Upper lobe of left lung (tissue), 6 donors: ENCODE measurements around the gene HSPG2. TPM values are rescaled to one million over a fixed set of nuclear protein-coding genes. Genes with fewer than 3 reads are reported as not detected.

Experiments
- ATAC-seq, 2 donors: fragments of 200-7000 bp; cut with Tn5 transposase; one replicate each; pipeline ENCODE4 v1.9.1; 2022; ENCODE audit warnings: mild to moderate bottlenecking in 2 of 2, moderate library complexity in 2 of 2; ENCODE audit not compliant: low FRiP score in 2 of 2
- DNase-seq, 2 donors: peaks; one replicate each; pipeline ENCODE4 v3.0.0-alpha.2; 2019 to 2020
- H3K27ac ChIP-seq, 4 donors: fragments of 200-600 bp; sonication (generic); one replicate each; pipeline ENCODE4 v1.5.1; 2016 to 2019
- H3K27me3 ChIP-seq, 4 donors: fragments of 200-600 bp; sonication (generic); one replicate each; pipeline ENCODE4 v1.5.1; 2017 to 2019
- H3K36me3 ChIP-seq, 4 donors: fragments of 200-600 bp; sonication (generic); one replicate each; pipeline ENCODE4 v1.5.1; 2016 to 2019
- H3K4me1 ChIP-seq, 4 donors: fragments of 200-600 bp; sonication (generic); one replicate each; pipeline ENCODE4 v1.5.1; 2018 to 2019
- H3K4me3 ChIP-seq, 4 donors: fragments of 200-600 bp; sonication (generic); one replicate each; pipeline ENCODE4 v1.5.1; 2017 to 2019; ENCODE audit warnings: mild to moderate bottlenecking in 2 of 4, moderate library complexity in 1 of 4
- H3K9me3 ChIP-seq, 4 donors: fragments of 200-600 bp; sonication (generic); one replicate each; pipeline ENCODE4 v1.5.1; 2018 to 2019
- CTCF ChIP-seq, 6 experiments: fragments of 450-650 bp in 4 of 6; fragments of 200-600 bp in 2 of 6; sonication (generic) in 2 of 6; IDR thresholded peaks; one replicate each; pipeline ENCODE4 v1.5.1; 2016 to 2019; ENCODE audit warnings: antibody characterized with exemption in 6 of 6
- EP300 ChIP-seq, 4 donors: sonication (generic); formaldehyde crosslinking; IDR thresholded peaks; one replicate each; pipeline ENCODE4 v1.5.1; 2017; ENCODE audit warnings: antibody characterized with exemption in 4 of 4, control low read depth in 2 of 4
- POLR2A ChIP-seq, 4 donors: fragments of 450-650 bp; IDR thresholded peaks; one replicate each; pipeline ENCODE4 v1.5.1; 2016 to 2017; ENCODE audit warnings: antibody characterized with exemption in 4 of 4, mild to moderate bottlenecking in 2 of 4
- POLR2AphosphoS5 ChIP-seq, 2 donors: sonication (generic); formaldehyde crosslinking; IDR thresholded peaks; one replicate each; pipeline ENCODE4 v1.5.1; 2017; ENCODE audit warnings: antibody characterized with exemption in 2 of 2
- WGBS, 2 donors: methylation state at CpG; one replicate each; pipeline ENCODE4 v1.1.5; 2017 to 2018; 5-methylcytosine and 5-hydroxymethylcytosine counted together
- total RNA-seq, 6 donors: library from RNA; depleted of rRNA in 4 of 6; stranded (reverse); fragments of >200 nt in 4 of 6; gene quantifications; one replicate each; pipeline versions ENCODE4 v1.1.0 to v1.2.1, GENCODE V29; 2016 to 2021
- donor health status: DM: no; HTN: no; CAD: no; lungs with moderate emphysema.
- donor health status: DM: no; HTN: yes; CAD: no; lungs with severe emphysema.

HSPG2 gene
- total RNA-seq, 6 donors from 2014 or later = 104 to 433 (median 227) TPM

DNA sequence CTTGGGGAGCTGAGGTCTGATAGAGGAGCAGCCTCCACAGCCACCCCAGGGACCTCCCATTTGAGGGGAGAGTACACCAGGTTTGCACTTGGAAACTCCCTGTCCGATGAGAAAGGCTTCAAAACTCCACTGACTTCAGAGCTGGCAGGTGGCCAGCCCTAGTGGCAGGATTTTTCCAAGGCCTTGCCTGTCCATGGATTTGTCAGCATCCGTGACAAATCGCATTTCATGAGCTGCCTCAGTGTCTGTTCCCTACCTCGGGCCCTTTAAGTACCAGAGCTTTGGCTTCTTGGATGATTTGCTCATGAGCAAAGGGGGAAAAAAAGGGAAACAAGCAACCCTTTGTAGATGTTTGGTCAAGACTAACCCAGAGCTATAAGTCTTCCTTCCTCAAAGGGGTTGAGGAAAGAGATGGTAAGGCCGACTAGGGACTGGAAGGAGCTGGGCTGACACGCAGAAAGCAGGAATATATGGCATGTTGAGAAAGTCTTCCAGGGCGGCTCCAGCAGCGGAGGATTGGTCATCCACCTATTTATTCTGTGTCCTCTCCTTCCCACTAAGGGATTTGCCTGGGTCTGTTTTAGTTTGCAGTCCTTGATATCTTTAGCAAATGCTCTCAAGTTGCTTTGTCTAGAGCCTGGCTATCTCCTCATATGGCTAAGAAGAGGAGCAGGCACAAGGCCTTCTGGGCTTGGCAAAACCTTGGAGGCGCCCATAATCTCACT is 2.7 kb upstream of the HSPG2 start:
- no peaks in the 10 kb centered on the region for H3K36me3 ChIP-seq
- H3K27me3 ChIP-seq = no peaks in the 10 kb centered on the region
- H3K9me3 ChIP-seq = no peaks in the 10 kb centered on the region
- TF ChIP-seq EP300 (IDR thresholded peaks at IDR 0.05) (no peak), POLR2AphosphoS5 (IDR thresholded peaks at IDR 0.05) (peak in 1 of 2 donors; percentile 60), CTCF (IDR thresholded peaks at IDR 0.05) (peak in 5 of 6 experiments; percentile 28 to 69 (median 40)), POLR2A (IDR thresholded peaks at IDR 0.05) (no peak)
- DNase-seq (peak in 1 of 2 donors; percentile 77), ATAC-seq (peak in 1 of 2 donors; percentile 55)
- H3K4me3 ChIP-seq = no peak overlapping the region
- H3K4me1 ChIP-seq = peaks cover 30 to 54% (median 38%) of the 10 kb centered on the region in 4 donors
- 50% methylated on average over 9 of the region's 9 CpGs for WGBS, 2 donors
- H3K27ac ChIP-seq = peak overlapping the region; percentile 0 to 82 (median 58)

GRCh38 chr1:21938732-21939538 is 1.8 kb upstream of the HSPG2 start:
- TF ChIP-seq CTCF (IDR thresholded peaks at IDR 0.05) (no peak), POLR2A (IDR thresholded peaks at IDR 0.05) (peak in 1 of 4 donors; percentile 10)
- DNase-seq (no peak), ATAC-seq (no peak)
- Histone ChIP-seq H3K4me1 (peaks cover 39 to 59% (median 46%) of the 10 kb centered on the region in 4 donors), H3K27me3 (no peaks in the 10 kb centered on the region), H3K9me3 (no peaks in the 10 kb centered on the region), H3K27ac (peak overlapping the region; percentile 16 to 82 (median 58)), H3K4me3 (no peak overlapping the region), H3K36me3 (no peaks in the 10 kb centered on the region)
- WGBS, 2 donors = 42 to 55% methylated on average over 7 to 11 of the region's 11 CpGs

DNA sequence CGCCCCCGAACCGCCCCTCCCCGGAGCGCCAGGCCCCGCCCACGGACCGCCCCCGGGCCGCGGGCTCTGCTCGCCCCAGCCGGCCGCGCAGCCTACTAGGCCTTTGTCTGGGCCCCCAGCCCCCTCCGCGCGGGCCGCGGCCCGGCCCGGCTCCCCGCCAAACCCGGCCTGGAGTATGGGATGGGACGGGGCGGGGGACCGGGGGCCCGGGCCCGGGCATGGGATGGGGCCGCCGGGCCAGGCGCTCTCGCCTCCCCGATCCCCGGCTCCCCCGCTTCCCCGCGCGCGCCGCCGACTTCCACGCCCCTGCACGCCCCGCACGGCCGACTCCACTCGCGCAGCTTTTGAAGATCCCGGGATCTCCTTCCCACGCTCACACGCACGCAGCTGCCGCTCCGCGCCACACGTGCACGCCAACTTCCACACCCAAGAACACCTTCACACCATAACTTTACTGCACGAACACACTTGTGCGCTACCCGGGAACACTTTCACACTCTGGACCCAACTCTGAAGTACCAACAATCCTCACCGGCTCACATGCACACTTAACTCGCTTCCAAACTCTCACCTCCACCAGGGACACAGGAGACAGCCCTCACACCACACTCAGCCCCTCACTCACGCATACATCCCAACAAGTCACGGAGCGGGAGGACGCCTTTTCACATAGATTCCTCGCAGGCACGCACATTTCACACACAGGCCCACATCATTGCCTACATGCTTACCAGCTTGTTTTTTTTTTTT is 437 bp upstream of the HSPG2 start:
- H3K4me3 ChIP-seq = peak overlapping the region in 3 of 4 donors; percentile 73 to 83 (median 78)
- TF ChIP-seq POLR2A (IDR thresholded peaks at IDR 0.05) (peak in 1 of 4 donors; percentile 38), CTCF (IDR thresholded peaks at IDR 0.05) (no peak), EP300 (IDR thresholded peaks at IDR 0.05) (no peak)
- no peaks in the 10 kb centered on the region for H3K9me3 ChIP-seq
- H3K27ac ChIP-seq = peak overlapping the region; percentile 68 to 82 (median 74)
- peak; percentile 81 to 88 for ATAC-seq
- WGBS, 2 donors = 13 to 18% methylated on average over 25 to 40 of the region's 69 CpGs
- H3K36me3 ChIP-seq = no peaks in the 10 kb centered on the region
- no peaks in the 10 kb centered on the region for H3K27me3 ChIP-seq
- DNase-seq = peak; percentile 86 to 97
- H3K4me1 ChIP-seq = peaks cover 53 to 72% (median 60%) of the 10 kb centered on the region in 4 donors

DNA sequence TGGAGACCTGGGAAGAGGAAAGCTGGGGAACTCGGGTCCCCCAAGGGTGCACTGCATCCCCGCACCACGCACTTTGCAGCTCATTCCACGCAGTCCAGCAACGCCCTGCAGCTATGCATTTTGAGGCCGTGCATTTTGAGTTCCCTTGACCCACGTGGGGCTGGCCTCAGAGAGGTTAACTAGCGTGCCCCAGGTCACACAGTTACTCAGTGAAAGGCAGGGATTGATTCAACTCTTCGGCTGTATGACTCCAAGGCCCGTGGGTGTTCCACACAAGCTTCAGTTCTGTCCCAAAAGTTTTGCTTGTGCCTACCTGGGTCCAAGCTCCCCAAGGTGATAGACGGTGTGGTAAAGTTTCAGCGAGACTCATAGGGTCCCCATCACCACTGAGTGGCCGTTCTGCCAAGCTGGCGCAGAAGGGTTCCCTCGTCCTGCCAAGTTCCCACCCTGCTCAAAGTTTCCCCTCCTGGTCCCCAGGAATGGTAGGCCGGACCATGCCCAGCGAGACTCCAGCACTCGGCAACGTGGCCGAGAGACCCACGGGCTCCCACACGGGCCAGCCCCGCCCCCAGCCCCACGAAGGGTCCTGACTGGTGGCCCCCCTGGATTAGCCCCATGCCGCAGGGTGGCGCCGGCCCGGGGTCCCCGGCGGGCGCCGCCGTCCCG is 611 bp downstream of the HSPG2 start:
- DNase-seq = peak in 1 of 2 donors; percentile 88
- Histone ChIP-seq H3K27me3 (no peaks in the 10 kb centered on the region), H3K36me3 (no peaks in the 10 kb centered on the region), H3K9me3 (no peaks in the 10 kb centered on the region), H3K27ac (peak overlapping the region; percentile 83 to 88 (median 86)), H3K4me3 (peak overlapping the region; percentile 20 to 83 (median 76)), H3K4me1 (peaks cover 61 to 83% (median 68%) of the 10 kb centered on the region in 4 donors)
- TF ChIP-seq CTCF (IDR thresholded peaks at IDR 0.05) (no peak), EP300 (IDR thresholded peaks at IDR 0.05) (no peak), POLR2AphosphoS5 (IDR thresholded peaks at IDR 0.05) (no peak), POLR2A (IDR thresholded peaks at IDR 0.05) (no peak)
- ATAC-seq = no peak
- WGBS, 2 donors = 12 to 23% methylated on average over 15 to 23 of the region's 34 CpGs
